GM18867 (cell line): Measurements from ENCODE around the gene GRID1.
"Not testable (repeated sequence)": the region's sequence is repeated elsewhere in the genome, so short reads cannot be mapped to it uniquely, and the experiment has no call there.

Experiments
- ATAC-seq: cut with Tn5 transposase; IDR thresholded peaks from one replicate; pipeline ENCODE4 v1.9.1; 2021; ENCODE audit warnings: mild to moderate bottlenecking, moderate library complexity; ENCODE audit not compliant: unreplicated experiment

Gene GRID1

DNA sequence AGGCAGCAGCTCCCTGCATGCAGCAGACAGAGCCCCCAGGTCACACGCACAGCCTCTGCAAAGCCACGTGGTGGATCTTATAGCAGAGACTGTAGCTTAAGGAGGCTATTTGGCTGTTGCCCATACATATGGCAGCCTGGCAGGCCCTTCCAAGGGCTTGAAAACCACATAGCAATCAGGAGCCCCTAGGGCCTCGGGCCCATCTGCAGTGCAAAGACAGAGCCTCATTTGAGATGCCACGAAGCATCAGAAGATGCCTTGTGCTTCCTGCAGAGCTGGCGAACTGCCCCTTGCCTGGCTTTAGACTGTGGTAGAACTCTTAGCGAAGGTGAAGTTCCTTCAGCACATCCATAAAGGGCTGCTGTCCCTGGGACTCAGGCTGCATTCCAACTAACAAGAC, 309.9 kb downstream of the GRID1 start:
- no peak for ATAC-seq

GRCh38 chr10:86055928-86056327, 310.7 kb downstream of the GRID1 start:
- no peak for ATAC-seq

DNA sequence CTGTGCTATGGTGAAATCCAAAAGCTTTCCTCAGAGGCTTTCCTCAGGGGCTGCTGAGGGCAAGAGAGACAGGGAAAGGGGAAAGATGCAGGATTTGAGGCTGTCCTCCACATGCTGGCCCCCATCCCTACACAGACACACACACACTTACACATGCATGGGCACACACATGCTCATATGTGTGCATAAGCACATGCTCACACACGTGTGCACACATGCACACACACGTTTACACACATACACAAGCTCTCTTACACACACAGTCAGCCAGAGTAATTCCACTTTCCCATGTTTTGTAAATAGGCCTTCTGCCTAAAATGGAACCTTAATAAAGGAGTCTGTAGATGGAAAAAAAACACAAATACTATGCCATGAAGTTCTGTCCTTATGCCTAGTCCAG, 312.9 kb downstream of the GRID1 start:
- ATAC-seq, result no peak

DNA sequence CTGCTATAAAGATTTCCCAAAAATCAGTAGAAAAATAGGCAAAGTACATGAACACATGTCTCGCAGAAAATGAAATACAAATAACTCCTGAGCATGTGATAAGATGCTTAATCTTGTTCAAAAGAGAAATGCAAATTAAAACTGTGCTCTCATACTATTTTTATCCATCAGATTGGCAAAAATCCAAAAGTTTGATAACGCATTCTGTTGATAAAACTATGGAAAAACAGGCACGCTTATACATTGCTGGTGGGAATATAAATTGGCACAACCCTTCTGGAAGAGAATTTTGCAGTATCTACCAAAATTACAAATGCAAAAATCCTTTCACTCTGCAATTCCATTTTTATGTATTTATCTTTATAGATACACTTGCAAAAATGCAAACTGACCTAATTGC, 315.0 kb downstream of the GRID1 start:
- ATAC-seq, result no peak

DNA sequence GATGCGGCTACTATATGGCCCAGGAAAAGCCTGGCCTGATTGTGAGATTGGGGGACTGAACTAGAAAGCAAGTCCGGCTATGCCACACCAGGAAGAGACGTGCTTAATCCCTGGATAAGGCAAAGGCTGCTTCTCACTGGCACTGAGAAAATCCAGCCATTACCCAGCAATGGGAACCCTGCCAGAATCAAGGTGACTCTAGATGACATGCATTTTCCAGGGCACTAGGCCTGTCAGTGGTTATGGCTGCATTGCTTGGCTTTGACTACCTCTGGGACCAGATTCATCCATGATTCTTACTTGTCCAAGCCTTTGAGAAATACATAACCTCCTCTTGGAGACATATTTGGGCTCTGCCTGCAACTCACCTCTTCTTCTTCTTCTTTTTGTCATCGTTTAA, 317.2 kb downstream of the GRID1 start:
- ATAC-seq, result no peak

- ATAC-seq, result no peak
Observed at GRCh38 chr10:86048973-86049372, 317.6 kb downstream of the GRID1 start.

- no peak for ATAC-seq
Observed at GRCh38 chr10:86048571-86048970, 318.0 kb downstream of the GRID1 start.

GRCh38 chr10:86047588-86047987, 319.0 kb downstream of the GRID1 start:
- peak; percentile 77 for ATAC-seq

DNA sequence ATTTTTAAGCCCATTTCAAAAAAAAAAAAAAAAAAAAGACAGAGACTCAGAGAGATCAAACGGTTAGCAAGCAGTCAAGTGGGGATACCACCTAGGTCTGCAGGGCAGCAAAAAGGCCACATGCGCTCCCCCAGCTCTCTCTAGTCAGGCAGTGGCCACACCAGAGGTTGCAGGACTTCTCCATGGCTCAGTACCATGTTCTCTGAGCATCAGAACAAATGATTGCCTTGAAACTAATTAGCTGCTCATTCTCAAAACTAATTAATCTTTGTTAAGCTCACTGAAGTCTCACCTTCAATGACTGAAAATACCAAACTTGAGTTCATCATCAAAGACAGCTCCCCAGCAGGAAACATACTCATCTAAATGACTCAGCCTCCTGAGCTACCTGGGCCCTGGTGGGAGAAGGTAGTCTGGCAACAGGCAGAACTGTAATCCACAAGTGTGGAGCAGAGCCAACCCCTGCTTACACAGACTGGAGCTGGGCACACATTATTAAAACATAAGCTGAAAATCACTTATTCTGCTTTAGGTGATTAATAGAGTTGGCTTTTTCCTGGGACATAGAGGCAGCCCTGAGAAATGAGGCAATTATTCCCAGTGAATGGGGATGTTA, 319.6 kb downstream of the GRID1 start:
- ATAC-seq, result peak; percentile 37

DNA sequence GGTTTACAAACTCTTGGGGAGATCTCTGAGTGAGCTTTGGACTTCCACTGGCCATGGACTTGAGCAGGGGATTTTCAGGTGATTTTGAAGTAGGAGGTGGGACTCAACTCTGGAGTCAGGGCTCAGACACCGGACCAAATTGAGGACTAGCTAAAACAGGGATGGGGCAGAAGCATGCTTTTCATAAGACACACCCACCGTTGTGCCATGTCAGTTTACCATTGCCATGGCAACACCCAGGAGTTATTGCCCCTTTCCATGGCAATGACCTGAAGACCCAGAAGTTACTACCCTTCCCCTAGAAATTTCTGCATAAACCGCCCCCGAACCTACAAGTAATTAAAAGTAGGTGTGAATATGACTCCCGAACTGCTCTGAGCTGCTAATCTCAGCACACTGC, 320.7 kb downstream of the GRID1 start:
- no peak for ATAC-seq

DNA sequence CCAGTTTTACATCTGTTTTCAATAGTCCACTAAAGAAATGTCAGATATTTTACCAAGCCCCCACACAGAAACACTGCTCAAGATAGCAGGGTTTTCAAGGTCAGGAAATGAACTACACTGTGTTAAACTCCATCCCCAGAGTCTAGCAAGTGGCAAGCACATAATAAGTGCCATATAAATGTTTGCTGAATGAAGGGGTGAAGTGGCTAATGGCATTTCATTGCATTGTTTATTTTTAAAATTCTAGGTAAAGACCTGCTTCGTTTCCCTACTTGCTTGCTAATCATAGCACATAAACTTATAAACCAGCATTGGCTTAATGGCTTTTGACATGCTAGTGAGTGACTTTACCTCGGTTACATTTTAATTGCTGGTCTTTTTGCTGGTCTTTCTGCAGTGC, 322.6 kb downstream of the GRID1 start:
- ATAC-seq, result no peak

DNA sequence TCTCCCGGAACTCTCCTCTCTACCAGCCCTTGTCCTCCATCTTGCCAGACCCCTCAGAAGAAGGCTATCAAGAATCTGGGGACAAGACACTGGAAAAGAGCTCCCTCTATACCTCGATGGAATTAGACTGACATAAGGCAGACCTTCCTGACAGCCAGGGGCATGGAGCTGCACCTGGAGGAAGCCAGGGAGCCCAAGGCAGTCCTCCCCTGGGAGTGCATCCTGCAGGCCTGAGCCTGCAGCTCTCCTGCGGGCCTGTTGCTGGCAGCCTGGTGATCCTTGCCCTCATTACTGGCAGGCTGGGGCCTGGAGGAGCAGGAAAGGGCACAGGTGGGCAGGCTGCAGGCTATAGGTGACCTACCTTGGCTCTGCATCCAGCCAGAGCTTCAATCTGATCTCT, 323.4 kb downstream of the GRID1 start:
- ATAC-seq, result no peak

DNA sequence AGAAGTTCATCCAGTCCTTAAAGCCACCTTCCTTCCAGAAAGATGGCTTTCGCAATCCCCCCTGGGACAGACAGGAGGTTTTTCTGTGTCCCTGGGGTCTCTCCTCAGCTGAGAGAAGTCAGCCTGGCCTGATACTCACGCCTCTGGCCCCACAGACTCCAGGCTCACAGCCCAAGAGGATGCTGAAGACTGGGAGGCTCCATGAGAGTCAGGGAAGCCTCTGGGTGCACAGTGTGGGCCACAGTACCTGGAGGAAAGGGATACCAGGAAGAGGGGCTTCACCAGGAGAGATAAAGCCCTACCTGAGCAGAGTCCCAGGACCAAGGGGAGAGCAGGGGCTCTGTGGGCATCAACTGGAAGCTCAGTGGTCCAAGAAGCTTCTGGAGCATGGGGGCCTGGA, 324.4 kb downstream of the GRID1 start:
- no peak for ATAC-seq

GRCh38 chr10:86041116-86041515, 325.5 kb downstream of the GRID1 start:
- no peak for ATAC-seq

DNA sequence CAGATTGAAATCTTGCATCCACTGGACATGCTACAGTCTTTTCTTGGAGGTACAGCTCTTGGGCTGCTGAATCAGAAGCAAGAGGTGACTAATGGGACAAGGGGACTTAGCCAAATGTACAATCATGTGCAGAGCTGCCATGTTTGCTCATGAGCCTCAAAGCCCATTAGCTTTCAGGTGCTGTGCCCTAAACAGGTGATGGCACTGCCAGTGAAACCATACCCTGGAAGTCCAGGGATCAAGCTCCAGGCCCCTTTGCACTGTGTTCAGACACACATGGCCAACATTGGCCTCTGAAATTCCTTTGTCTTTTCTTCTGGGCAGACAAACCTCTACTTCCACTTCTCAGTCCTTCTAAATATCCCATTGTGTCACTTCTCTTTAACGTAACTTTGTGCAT, 328.2 kb downstream of the GRID1 start:
- no peak for ATAC-seq

DNA sequence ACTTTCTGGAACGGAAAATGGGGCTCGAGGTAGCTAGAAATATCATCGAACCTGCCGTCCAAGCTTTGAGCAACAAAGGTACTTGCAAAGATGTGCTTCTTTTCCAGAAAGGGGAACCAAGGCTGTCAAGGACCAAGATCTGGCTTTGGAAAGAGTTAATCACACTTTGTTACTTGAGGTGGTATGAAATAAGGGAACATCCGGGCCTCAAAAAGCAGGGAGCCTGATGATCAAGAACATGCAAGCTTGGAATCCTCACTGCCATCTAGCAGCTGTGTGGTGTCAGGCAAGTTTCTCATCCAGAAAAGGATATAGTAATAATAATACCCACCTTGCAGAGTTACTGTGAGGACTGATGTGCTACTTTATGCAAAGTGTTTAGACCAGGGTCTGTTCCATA, 329.5 kb downstream of the GRID1 start:
- ATAC-seq, result no peak

DNA sequence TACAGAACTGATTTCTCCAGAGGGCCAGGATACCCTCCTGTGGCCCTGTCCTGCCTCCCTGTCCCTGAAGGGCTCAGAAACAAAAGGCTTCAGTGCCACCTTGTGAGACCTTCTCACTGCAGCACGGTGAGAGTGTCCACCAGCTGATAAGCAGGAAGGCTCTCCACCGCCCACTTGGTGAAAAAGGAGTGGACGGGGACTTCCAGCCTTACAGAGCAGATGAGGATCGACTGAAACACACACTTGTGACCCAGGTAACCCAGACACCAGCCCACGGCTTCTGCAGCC, 330.1 kb downstream of the GRID1 start:
- ATAC-seq, result no peak

GRCh38 chr10:86035791-86036543, 330.6 kb downstream of the GRID1 start:
- no peak for ATAC-seq

GRCh38 chr10:86034710-86035109, 331.9 kb downstream of the GRID1 start:
- no peak for ATAC-seq

DNA sequence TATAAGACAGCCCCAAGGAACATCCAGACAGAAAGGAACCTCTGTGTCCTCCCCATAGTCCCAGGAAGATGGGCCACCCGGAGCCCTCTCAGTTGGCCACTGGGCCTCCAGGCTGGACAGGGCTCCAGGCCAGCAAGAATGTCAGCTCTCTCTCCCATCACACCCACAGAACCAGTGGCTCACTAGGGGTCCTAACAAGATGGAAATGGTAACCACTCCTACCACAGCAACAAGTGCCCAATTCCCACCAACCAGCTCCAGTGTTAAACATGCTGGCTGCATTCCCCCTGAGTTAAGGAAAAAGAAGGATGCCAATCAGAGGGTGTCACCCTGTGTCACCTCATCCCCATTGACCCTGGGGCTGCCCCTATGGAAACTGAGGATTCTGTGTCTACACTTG, 333.0 kb downstream of the GRID1 start:
- no peak for ATAC-seq

- ATAC-seq, result not testable (repeated sequence)
Observed at GRCh38 chr10:86032087-86032486, 334.5 kb downstream of the GRID1 start.

DNA sequence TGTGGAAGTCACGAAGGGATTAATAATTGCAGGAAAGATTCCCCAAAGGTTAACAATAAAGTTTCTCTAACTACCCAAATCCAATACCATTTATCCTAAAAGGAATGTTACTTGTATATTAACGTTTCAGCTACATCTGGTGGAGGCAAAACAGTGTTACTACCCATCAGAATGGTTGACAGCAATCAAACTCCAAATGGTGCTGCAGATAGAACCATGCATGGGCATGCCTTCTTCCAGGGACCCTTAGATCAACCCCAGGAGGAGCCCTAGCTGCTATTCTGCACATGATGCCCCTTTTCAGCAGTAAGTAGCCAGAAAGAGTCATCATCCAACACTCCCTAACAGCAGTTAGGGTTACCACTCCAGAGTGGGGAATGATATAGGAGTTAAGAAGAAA, 336.3 kb downstream of the GRID1 start:
- ATAC-seq, result no peak

DNA sequence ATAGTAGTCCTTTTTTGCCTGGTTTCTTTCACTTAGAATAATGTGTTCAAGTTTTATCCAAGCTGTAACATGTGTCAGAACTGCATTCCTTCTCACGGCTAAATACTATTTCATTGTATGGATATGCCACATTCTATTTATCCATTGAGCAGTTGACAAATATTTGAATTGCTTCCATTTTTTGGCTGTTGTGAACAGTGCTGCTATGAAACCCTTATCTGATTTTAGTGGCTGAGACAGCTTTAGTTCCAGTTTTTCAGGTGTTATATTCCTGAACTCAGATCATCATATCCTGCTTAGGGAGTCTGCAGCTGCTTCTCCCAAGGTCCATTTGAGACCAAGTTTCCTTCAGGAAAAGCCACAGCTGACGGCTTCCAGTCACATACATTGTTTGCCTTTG, 339.2 kb downstream of the GRID1 start:
- no peak for ATAC-seq
